Retinal pigment epithelial cell (primary cell): ENCODE data around the gene GPR180.

Experiments
- DNase-seq: peaks from one replicate; pipeline ENCODE4 v3.0.0-alpha.2; 2010; ENCODE audit warnings: low read depth
- H3K4me3 ChIP-seq: 2 replicates; pipeline ENCODE4 v1.5.1; 2011; ENCODE audit warnings: mild to moderate bottlenecking, low read length, control low read depth, moderate library complexity
- CTCF ChIP-seq: conservative IDR thresholded peaks from 2 replicates; pipeline ENCODE4 v1.5.1; 2011; ENCODE audit warnings: low read depth, low read length, control low read depth, inconsistent platforms

GPR180 gene

GRCh38 chr13:94660695-94661326, 59.2 kb downstream of the GPR180 start:
- peak; percentile 51 for TF ChIP-seq CTCF
- DNase-seq = no peak
- H3K4me3 ChIP-seq = no peak overlapping the region

- no peak for DNase-seq
- TF ChIP-seq CTCF = no peak
Observed at GRCh38 chr13:94661406-94661805, 59.7 kb downstream of the GPR180 start.

GRCh38 chr13:94662274-94662945, 60.8 kb downstream of the GPR180 start:
- no peak overlapping the region for H3K4me3 ChIP-seq
- no peak for DNase-seq
- TF ChIP-seq CTCF = no peak

More at GRCh38 chr13:94661406-94661805, 59.7 kb downstream of the GPR180 start:
- H3K4me3 ChIP-seq = no peak overlapping the region

GRCh38 chr13:94664889-94665288, 63.2 kb downstream of the GPR180 start:
- H3K4me3 ChIP-seq = no peak overlapping the region
- TF ChIP-seq CTCF = no peak
- no peak for DNase-seq

GRCh38 chr13:94666065-94666464, 64.4 kb downstream of the GPR180 start:
- no peak overlapping the region for H3K4me3 ChIP-seq
- no peak for DNase-seq
- TF ChIP-seq CTCF = no peak

GRCh38 chr13:94667190-94667589, 65.5 kb downstream of the GPR180 start:
- no peak for TF ChIP-seq CTCF
- no peak overlapping the region for H3K4me3 ChIP-seq
- DNase-seq = no peak

GRCh38 chr13:94672400-94672799, 70.7 kb downstream of the GPR180 start:
- no peak overlapping the region for H3K4me3 ChIP-seq
- TF ChIP-seq CTCF = no peak
- DNase-seq = no peak
